Naive thymus-derived CD4-positive, alpha-beta T cell (primary cell): ENCODE results near the gene ZNRD2. TPM values are rescaled to one million over a fixed set of nuclear protein-coding genes. Genes with fewer than 3 reads are reported as not detected.

ENCODE experiments used
- ATAC-seq: fragments of 150-1000 bp; cut with Tn5 transposase; 2 replicates; pipeline ENCODE4 v1.10.0; 2021; ENCODE audit warnings: mild to moderate bottlenecking, moderate library complexity
- CTCF ChIA-PET: fragments of 350-600 bp; sonication (Branson Sonifier 250); formaldehyde crosslinking; loops from one replicate; lab custom pipeline; 2021; ENCODE audit warnings: antibody characterized with exemption; lab: Charles Lee
- POLR2A ChIA-PET: fragments of 350-600 bp; sonication (Branson Sonifier 250); formaldehyde crosslinking; loops from one replicate; lab custom pipeline; 2021; ENCODE audit warnings: antibody characterized with exemption, inconsistent platforms; lab: Charles Lee
- DNase-seq, 9 donors: peaks; one replicate each; pipeline versions ENCODE4 v3.0.0 to v3.0.0-alpha.2; 2020 to 2022; ENCODE audit warnings: mixed read lengths in 1 of 9
- H3K27ac ChIP-seq: one replicate; pipeline ENCODE4 v1.7.0; 2013; ENCODE audit warnings: mild to moderate bottlenecking, low read depth, low read length, moderate library complexity
- H3K27me3 ChIP-seq, 2 donors: one replicate each; pipeline ENCODE4 v1.7.0; 2013; ENCODE audit warnings: low read length in 2 of 2, mild to moderate bottlenecking in 2 of 2, moderate library complexity in 2 of 2; ENCODE audit not compliant: control insufficient read depth in 2 of 2, insufficient read depth in 2 of 2
- H3K36me3 ChIP-seq, 3 experiments: 1 replicate in 2 of 3; 2 replicates in 1 of 3; pipeline ENCODE4 v1.7.0; 2013; ENCODE audit warnings: low read length in 3 of 3, mild to moderate bottlenecking in 3 of 3, moderate library complexity in 1 of 3; ENCODE audit not compliant: insufficient read depth in 3 of 3, control insufficient read depth in 2 of 3
- H3K4me1 ChIP-seq, 2 donors: one replicate each; pipeline ENCODE4 v1.7.0; 2013; ENCODE audit warnings: low read length in 2 of 2, mild to moderate bottlenecking in 2 of 2, moderate library complexity in 1 of 2; ENCODE audit not compliant: control insufficient read depth in 2 of 2, insufficient read depth in 2 of 2
- H3K4me3 ChIP-seq: 2 replicates; pipeline ENCODE4 v1.7.0; 2013; ENCODE audit warnings: mild to moderate bottlenecking, low read length
- H3K9me3 ChIP-seq, 3 experiments: 1 replicate in 2 of 3; 2 replicates in 1 of 3; pipeline ENCODE4 v1.7.0; 2013; ENCODE audit warnings: low read length in 3 of 3; ENCODE audit not compliant: control insufficient read depth in 2 of 3
- H3K27ac Mint-ChIP-seq, 9 donors: one replicate each; pipeline ENCODE4 v1.8.0; 2020 to 2022; ENCODE audit warnings: mixed read lengths in 9 of 9, mild to moderate bottlenecking in 8 of 9, moderate library complexity in 5 of 9, inconsistent platforms in 2 of 9
- H3K27me3 Mint-ChIP-seq, 5 donors: one replicate each; pipeline ENCODE4 v1.8.0; 2021 to 2022; ENCODE audit warnings: mixed read lengths in 5 of 5, mild to moderate bottlenecking in 1 of 5
- H3K36me3 Mint-ChIP-seq, 5 donors: one replicate each; pipeline ENCODE4 v1.8.0; 2020 to 2022; ENCODE audit warnings: mixed read lengths in 5 of 5, mild to moderate bottlenecking in 3 of 5, inconsistent platforms in 1 of 5
- H3K4me1 Mint-ChIP-seq, 7 donors: one replicate each; pipeline ENCODE4 v1.8.0; 2020 to 2022; ENCODE audit warnings: mixed read lengths in 7 of 7, mild to moderate bottlenecking in 3 of 7, inconsistent platforms in 1 of 7
- H3K4me3 Mint-ChIP-seq, 10 donors: one replicate each; pipeline ENCODE4 v1.8.0; 2020 to 2022; ENCODE audit warnings: mild to moderate bottlenecking in 10 of 10, mixed read lengths in 10 of 10, moderate library complexity in 6 of 10, inconsistent platforms in 2 of 10
- H3K9me3 Mint-ChIP-seq, 11 donors: one replicate each; pipeline ENCODE4 v1.8.0; 2020 to 2022; ENCODE audit warnings: mixed read lengths in 11 of 11, mild to moderate bottlenecking in 4 of 11, inconsistent platforms in 1 of 11, moderate library complexity in 1 of 11
- intact Hi-C, 2 donors: fragments of 100-400 bp; cut with micrococcal nuclease; formaldehyde crosslinking; loops; one replicate each; pipeline ENCODE4 v1.15.1; 2023
- polyA plus RNA-seq, 2 donors: library from polyadenylated mRNA; unstranded; fragments of 300-500 nt; fragmentation: Illumina TruSeq; gene quantifications; one replicate each; pipeline ENCODE4 v1.2.3, GENCODE V29; 2021
- total RNA-seq, 6 experiments: library from RNA in 5 of 6; stranded (reverse) in 5 of 6; gene quantifications; 1 replicate in 5 of 6; 2 replicates in 1 of 6; pipeline ENCODE4 v1.2.3 and lab custom pipeline; 2021 to 2026

Gene ZNRD2
- total and polyA plus RNA-seq, 7 experiments from 2014 or later: 29.1 to 86.0 (median 40.2) TPM

- CTCF ChIA-PET: interaction anchor here (0.6 to 9.8 kb wide), 13 partner anchors 8 to 170 kb away, joined by 3 to 126 read pairs (median 6); partner anchors contain the start of genes EHBP1L1, FAM89B, KCNK7 and ZNRD2
These were observed 29.8 kb upstream of the ZNRD2 start for GRCh38 chr11:65540290-65541092.

DNA sequence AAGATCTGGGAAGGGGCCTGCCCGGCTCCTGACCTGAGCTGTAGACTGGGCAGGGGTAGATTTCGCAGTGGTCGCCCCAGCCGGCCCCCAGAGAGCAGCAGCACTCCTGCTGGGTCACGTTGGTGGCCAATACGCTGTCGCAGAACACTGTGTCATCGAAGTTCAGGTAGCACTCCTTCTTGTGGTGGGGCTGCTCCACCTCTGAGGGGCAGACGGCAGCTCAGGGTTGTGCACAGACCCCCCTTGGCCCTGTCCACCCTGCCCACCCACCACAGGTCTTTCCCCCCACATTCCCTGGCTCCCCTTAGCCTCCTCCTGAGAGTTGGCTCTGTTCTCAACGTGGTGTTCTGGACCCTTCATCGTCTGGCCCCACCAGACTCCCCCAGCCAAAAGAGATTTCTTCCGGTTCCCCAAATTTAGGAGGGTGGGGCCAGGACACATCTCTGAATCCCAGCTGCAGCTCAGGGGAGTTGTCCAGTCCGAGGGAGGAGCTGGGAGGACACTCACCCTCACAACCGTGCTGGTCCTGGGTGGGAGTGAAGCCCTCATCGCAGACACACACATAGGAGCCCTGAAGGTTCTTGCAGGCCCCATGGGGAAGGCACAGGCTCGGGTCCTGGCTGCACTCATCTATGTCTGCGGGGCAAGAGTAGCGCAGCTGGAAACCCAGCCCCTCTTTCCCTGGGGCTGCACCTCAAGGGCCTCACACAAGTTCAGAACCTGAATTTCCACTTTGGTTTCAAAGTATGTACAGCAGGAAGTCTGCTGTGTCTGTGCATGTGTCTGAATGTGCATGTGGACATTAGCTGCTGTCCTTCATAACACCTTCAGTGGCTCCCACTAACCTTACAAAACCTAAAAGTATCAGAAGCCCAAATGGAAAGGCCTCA lies 28.9 kb upstream of the ZNRD2 start:
- no peaks in the 10 kb centered on the region for H3K27me3 Mint-ChIP-seq
- H3K9me3 Mint-ChIP-seq: no peaks in the 10 kb centered on the region
- DNase-seq (no peak), ATAC-seq (no peak)
- POLR2A ChIA-PET: interaction anchor here (0.8 to 14.3 kb wide), 19 partner anchors 11 to 185 kb away, joined by 3 to 186 read pairs (median 10); partner anchors contain the start of genes EHBP1L1, FAM89B, KCNK7 and LTBP3
- Histone ChIP-seq H3K36me3 (peaks cover 0 to 35% (median 4%) of the 10 kb centered on the region in 3 experiments), H3K4me3 (peak overlapping the region; percentile 71), H3K4me1 (peaks cover 15 to 26% of the 10 kb centered on the region in 2 donors), H3K9me3 (no peaks in the 10 kb centered on the region), H3K27ac (peak overlapping the region; percentile 74), H3K27me3 (no peaks in the 10 kb centered on the region)
- H3K27ac Mint-ChIP-seq: peak overlapping the region; percentile 74 to 92 (median 85)
- intact Hi-C loops: loop anchor here (2.0 to 10.0 kb wide), 3 partner anchors 73 to 313 kb away; partner anchors contain the start of genes CFL1 (in 1 of the 2), MAP3K11 (in 1 of the 2) and PCNX3 (in 1 of the 2)
- peaks cover 20 to 40% (median 30%) of the 10 kb centered on the region in 7 donors for H3K4me1 Mint-ChIP-seq
- CTCF ChIA-PET: interaction anchor here (0.6 to 9.8 kb wide), 15 partner anchors 10 to 169 kb away, joined by 3 to 126 read pairs (median 5); partner anchors contain the start of genes EHBP1L1, FAM89B, KCNK7 and ZNRD2
- peaks cover 0 to 9% (median 0%) of the 10 kb centered on the region in 5 donors for H3K36me3 Mint-ChIP-seq
- peak overlapping the region; percentile 81 to 90 (median 84) for H3K4me3 Mint-ChIP-seq

More at GRCh38 chr11:65540290-65541092, 29.8 kb upstream of the ZNRD2 start:
- peaks cover 0 to 43% (median 4%) of the 10 kb centered on the region in 3 experiments for H3K36me3 ChIP-seq
- peaks cover 12 to 18% of the 10 kb centered on the region in 2 donors for H3K4me1 ChIP-seq
- intact Hi-C loops: loop anchor here (1.0 to 10.0 kb wide), 15 partner anchors 13 to 314 kb away; partner anchors contain the start of genes PCNX3 (in 2 of the 2), SCYL1 (in 2 of the 2), CFL1 (in 1 of the 2) and FRMD8 (in 1 of the 2)
- peaks cover 13 to 32% (median 22%) of the 10 kb centered on the region in 7 donors for H3K4me1 Mint-ChIP-seq
- peak; percentile 94 for ATAC-seq
- no peaks in the 10 kb centered on the region for H3K27me3 ChIP-seq
- H3K27ac ChIP-seq: peak overlapping the region; percentile 74
- peak overlapping the region; percentile 81 to 90 (median 84) for H3K4me3 Mint-ChIP-seq
- DNase-seq: peak; percentile 84 to 95 (median 91)
- H3K36me3 Mint-ChIP-seq: peaks cover 0 to 9% (median 0%) of the 10 kb centered on the region in 5 donors
- H3K4me3 ChIP-seq: peak overlapping the region; percentile 71
- no peaks in the 10 kb centered on the region for H3K9me3 Mint-ChIP-seq
- H3K9me3 ChIP-seq: no peaks in the 10 kb centered on the region
- H3K27me3 Mint-ChIP-seq: no peaks in the 10 kb centered on the region
- peak overlapping the region in 8 of 9 donors; percentile 70 to 92 (median 86) for H3K27ac Mint-ChIP-seq
- POLR2A ChIA-PET: interaction anchor here (0.6 to 14.3 kb wide), 20 partner anchors 10 to 320 kb away, joined by 3 to 186 read pairs (median 9); partner anchors contain the start of genes EHBP1L1, FAM89B, KCNK7 and LTBP3

DNA sequence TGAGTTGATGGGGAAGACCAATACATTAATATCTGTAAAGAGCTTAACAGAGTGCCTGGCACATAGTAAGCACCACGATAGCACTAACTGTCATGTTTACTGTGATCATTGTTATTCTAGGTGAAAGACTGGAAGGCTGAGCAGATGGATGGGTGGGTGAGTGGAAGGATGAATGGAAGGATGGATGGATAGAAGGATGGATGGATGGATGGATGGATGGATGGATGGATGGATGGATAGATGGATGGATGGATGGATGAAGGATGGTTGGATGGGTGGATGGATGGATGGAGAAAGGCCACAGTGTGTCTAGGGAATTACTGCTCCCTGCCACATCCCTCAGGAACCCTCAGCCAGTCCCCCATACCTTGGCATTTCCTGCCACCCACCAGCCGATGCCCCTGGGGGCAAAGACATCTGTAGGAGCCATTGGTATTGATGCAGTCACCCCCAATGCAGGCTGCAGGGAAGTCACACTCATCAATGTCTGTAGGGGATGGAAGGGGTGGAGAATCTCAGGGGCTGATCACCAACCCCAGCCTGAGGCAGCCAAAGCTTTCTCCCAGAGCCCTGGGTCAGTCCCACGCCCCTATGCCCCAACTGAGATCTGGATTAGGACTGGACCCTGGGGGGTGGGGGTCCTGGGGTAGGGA lies 27.4 kb upstream of the ZNRD2 start:
- POLR2A ChIA-PET: interaction anchor here (1.6 to 14.3 kb wide), 10 partner anchors 9 to 72 kb away, joined by 3 to 186 read pairs (median 44); partner anchors contain the start of genes EHBP1L1, FAM89B, LTBP3 and PCNX3
- Mint-ChIP-seq H3K4me3 (no peak overlapping the region), H3K27me3 (no peaks in the 10 kb centered on the region), H3K4me1 (peaks cover 26 to 53% (median 37%) of the 10 kb centered on the region in 7 donors), H3K27ac (peak overlapping the region in 5 of 9 donors; percentile 26 to 88 (median 74)), H3K9me3 (no peaks in the 10 kb centered on the region), H3K36me3 (peaks cover 0 to 9% (median 0%) of the 10 kb centered on the region in 5 donors)
- intact Hi-C loops: loop anchor here in 1 of 2 donors (10.0 kb wide), 1 partner anchor 312 kb away; the partner anchor contains the start of gene CFL1
- Histone ChIP-seq H3K4me3 (no peak overlapping the region), H3K36me3 (peaks cover 0 to 22% (median 3%) of the 10 kb centered on the region in 3 experiments), H3K27me3 (no peaks in the 10 kb centered on the region), H3K27ac (no peak overlapping the region), H3K9me3 (no peaks in the 10 kb centered on the region), H3K4me1 (peaks cover 27 to 38% of the 10 kb centered on the region in 2 donors)
- no peak for ATAC-seq
- CTCF ChIA-PET: interaction anchor here (1.5 to 9.8 kb wide), 4 partner anchors 10 to 47 kb away, joined by 7 to 126 read pairs (median 44); partner anchors contain the start of genes FAM89B, KCNK7 and ZNRD2
- no peak for DNase-seq

DNA sequence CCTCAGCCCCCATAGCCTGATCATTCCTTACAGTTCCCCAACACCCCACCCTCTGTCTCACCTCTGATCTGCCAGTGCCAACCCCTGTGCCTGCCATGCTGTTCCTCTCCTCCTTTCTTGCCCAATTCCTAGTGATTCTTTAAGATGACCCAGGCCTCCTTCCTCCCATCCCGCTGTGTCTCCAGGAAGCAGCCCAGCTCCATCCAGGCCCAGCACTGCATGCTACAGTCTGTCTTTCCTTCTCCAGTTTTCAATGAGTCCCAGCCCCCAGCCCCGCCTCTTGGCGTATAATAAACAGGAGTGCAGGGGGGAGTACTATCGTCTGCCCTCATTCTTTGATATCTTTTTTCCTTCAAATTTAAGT lies 24.4 kb upstream of the ZNRD2 start:
- Histone ChIP-seq H3K4me1 (peaks cover 31 to 45% of the 10 kb centered on the region in 2 donors), H3K36me3 (peaks cover 0 to 30% (median 3%) of the 10 kb centered on the region in 3 experiments), H3K9me3 (no peaks in the 10 kb centered on the region), H3K27me3 (no peaks in the 10 kb centered on the region), H3K27ac (peak overlapping the region; percentile 75), H3K4me3 (peak overlapping the region; percentile 14)
- H3K9me3 Mint-ChIP-seq: peaks cover 0 to 2% (median 0%) of the 10 kb centered on the region in 11 donors
- H3K4me3 Mint-ChIP-seq: peak overlapping the region; percentile 39 to 86 (median 84)
- ATAC-seq: no peak
- H3K27me3 Mint-ChIP-seq: no peaks in the 10 kb centered on the region
- peaks cover 42 to 73% (median 55%) of the 10 kb centered on the region in 7 donors for H3K4me1 Mint-ChIP-seq
- peaks cover 0 to 26% (median 8%) of the 10 kb centered on the region in 5 donors for H3K36me3 Mint-ChIP-seq
- ChIA-PET CTCF (interaction anchor here (0.6 to 1.8 kb wide), 7 partner anchors 11 to 217 kb away, joined by 3 to 9 read pairs (median 4); partner anchors contain the start of genes FAM89B and ZNRD2), POLR2A (interaction anchor here (0.7 to 14.3 kb wide), 11 partner anchors 17 to 411 kb away, joined by 3 to 186 read pairs (median 7); partner anchors contain the start of genes EHBP1L1, FAM89B, LTBP3 and MALAT1)
- intact Hi-C loops: loop anchor here (1.0 to 10.0 kb wide), 4 partner anchors 11 to 309 kb away; partner anchors contain the start of genes ZNRD2 (in 2 of the 2), CFL1 (in 1 of the 2) and PCNX3 (in 1 of the 2)
- peak overlapping the region; percentile 75 to 98 (median 88) for H3K27ac Mint-ChIP-seq
- no peak for DNase-seq
